Measurements from ENCODE around the gene PTPRN2.

DNA sequence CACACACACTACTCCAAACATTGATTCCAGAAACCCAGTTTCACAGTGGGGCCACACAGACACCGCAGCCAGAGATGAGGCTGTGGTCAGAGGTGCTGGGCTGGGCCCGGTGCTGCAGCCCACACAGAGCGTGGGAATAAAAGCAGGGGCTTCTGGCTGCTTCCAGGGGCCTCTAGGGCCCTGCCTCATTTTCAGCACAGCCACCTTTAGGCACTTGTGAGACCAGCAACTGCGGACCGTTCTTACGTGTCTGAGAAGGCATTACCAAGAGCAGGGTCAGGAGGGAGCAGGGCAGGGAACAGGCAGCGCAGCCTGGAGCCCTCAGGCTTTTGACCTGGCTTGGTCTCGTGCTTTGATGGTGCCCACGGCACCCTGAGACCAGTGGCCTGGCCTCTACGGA, 980.4 kb downstream of the PTPRN2 start:
- TF ChIP-seq, protein P1, sequence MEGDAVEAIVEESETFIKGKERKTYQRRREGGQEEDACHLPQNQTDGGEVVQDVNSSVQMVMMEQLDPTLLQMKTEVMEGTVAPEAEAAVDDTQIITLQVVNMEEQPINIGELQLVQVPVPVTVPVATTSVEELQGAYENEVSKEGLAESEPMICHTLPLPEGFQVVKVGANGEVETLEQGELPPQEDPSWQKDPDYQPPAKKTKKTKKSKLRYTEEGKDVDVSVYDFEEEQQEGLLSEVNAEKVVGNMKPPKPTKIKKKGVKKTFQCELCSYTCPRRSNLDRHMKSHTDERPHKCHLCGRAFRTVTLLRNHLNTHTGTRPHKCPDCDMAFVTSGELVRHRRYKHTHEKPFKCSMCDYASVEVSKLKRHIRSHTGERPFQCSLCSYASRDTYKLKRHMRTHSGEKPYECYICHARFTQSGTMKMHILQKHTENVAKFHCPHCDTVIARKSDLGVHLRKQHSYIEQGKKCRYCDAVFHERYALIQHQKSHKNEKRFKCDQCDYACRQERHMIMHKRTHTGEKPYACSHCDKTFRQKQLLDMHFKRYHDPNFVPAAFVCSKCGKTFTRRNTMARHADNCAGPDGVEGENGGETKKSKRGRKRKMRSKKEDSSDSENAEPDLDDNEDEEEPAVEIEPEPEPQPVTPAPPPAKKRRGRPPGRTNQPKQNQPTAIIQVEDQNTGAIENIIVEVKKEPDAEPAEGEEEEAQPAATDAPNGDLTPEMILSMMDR (IDR thresholded peaks at IDR 0.05): no peak
- no peak for TF ChIP-seq POLR2A (IDR thresholded peaks at IDR 0.05)
